Measurements from ENCODE around the gene APBB1.

The APBB1 gene

DNA sequence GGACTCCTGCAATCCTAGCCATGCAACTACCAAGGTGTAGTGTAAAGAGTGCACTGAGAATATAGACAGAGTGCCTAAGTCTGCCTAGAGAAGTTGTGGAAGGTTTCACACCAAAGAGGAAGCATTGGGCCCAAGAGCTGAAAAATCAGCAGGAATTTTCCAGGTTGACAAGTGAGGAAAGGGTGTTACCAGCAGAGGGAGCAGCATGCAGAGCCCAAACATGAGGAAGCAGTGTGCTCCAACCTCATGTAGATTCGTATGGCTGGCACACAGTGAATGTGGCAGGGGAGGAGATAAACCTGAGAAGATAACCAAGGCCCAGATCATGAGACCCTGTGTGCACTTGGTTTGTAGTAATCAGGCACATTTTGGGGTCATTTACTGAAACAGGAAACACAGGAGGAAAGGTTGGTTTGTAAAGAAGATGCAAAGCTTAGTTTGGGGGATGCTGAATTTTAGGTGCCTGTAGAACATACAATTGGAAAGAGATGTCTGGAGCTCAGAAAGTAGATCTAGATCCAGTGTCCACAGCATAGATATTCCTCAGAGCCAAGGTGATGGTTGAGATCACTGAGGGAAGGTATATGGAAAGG lies 20.2 kb upstream of the APBB1 start:
- DNase-seq (ENCODE audit: low read depth, low spot score), result peak; percentile 40
- H3K4me3 ChIP-seq (ENCODE audit: low read depth, low read length), result no peak overlapping the region
- in situ Hi-C loops (cut with HindIII; ENCODE audit: low sequenced_read_pairs), result no loop called here
- TF ChIP-seq, protein P1, sequence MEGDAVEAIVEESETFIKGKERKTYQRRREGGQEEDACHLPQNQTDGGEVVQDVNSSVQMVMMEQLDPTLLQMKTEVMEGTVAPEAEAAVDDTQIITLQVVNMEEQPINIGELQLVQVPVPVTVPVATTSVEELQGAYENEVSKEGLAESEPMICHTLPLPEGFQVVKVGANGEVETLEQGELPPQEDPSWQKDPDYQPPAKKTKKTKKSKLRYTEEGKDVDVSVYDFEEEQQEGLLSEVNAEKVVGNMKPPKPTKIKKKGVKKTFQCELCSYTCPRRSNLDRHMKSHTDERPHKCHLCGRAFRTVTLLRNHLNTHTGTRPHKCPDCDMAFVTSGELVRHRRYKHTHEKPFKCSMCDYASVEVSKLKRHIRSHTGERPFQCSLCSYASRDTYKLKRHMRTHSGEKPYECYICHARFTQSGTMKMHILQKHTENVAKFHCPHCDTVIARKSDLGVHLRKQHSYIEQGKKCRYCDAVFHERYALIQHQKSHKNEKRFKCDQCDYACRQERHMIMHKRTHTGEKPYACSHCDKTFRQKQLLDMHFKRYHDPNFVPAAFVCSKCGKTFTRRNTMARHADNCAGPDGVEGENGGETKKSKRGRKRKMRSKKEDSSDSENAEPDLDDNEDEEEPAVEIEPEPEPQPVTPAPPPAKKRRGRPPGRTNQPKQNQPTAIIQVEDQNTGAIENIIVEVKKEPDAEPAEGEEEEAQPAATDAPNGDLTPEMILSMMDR (IDR thresholded peaks at IDR 0.05; ENCODE audit: low read depth, low read length), result peak; percentile 79

DNA sequence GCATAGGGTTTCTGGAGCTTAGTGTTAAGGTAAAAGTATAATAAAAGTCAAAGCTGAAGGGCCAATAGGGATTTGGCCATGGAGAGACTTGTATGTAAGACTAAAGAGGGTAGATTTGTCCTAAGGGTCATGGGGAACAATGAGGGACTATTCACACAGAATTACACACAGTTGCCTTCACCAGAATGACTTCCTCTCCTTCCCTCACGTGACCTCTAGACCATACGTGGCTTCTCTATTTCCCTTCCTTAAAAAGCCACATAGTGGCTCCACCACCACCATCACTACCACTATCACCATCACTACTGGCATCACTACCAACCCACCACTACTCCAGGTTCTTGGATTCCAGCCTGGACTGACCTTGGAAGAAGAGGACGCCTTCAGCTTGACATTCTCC lies 19.1 kb upstream of the APBB1 start:
- DNase-seq (ENCODE audit: low read depth, low spot score), result no peak
- H3K4me3 ChIP-seq (ENCODE audit: low read depth, low read length), result no peak overlapping the region
- in situ Hi-C loops (cut with HindIII; ENCODE audit: low sequenced_read_pairs), result no loop called here
- TF ChIP-seq, protein P1 (IDR thresholded peaks at IDR 0.05; ENCODE audit: low read depth, low read length), result no peak

DNA sequence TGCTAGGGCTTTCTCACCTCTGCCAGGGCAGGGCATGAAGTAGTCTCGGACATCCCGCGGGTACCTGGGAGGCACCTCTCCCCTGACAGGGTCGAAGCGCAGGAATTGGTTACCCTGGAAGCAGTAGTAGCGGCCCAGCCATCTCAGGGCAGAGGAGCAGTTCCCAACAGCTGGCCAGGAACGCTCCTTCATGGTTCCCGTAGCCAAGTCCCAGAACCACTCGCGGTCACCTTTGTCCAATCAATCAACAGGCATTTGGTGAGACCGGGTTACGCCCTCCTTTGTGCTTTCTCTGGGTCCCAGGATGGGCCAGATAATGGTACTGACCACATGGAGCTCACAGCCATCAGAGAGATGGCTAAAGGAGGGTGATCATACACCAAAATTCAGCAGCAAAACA lies 18.5 kb upstream of the APBB1 start:
- no peak for DNase-seq (ENCODE audit: low read depth, low spot score)
- in situ Hi-C loops (cut with HindIII; ENCODE audit: low sequenced_read_pairs), result no loop called here
- no peak overlapping the region for H3K4me3 ChIP-seq (ENCODE audit: low read depth, low read length)
- TF ChIP-seq, protein P1 (IDR thresholded peaks at IDR 0.05; ENCODE audit: low read depth, low read length), result no peak

DNA sequence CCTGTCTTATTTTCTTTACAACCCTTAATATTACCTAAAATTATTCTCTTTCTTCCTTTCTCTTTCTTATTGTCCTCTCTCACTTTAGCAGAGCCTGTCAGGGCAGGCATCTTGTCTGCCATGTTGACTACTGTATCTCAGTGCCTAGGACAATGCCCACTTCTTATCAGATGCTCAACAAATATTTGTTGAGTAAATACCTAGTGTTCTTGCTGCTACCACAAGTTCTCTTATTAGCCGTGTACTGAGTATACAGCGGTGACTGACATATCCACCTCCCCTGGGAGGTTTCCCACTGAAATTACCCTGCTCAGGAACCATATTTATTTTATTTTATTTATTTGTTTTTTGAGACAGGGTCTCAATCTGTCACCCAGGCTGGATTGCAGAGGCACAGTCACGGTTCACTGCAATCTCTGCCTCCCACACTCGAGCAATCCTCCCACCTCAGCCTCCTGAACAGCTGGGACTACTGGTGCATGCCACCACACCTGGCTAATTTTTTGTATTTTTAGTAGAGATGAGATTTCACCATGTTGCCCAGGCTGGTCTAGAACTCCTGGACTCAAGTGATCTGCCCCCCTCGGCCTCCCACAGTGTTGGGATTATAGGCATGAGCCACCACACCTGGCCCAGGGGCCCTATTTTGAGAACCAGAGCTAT lies 15.2 kb upstream of the APBB1 start:
- TF ChIP-seq, protein P1 (IDR thresholded peaks at IDR 0.05; ENCODE audit: low read depth, low read length), result no peak
- in situ Hi-C loops (cut with HindIII; ENCODE audit: low sequenced_read_pairs), result no loop called here
- DNase-seq (ENCODE audit: low read depth, low spot score), result no peak
- no peak overlapping the region for H3K4me3 ChIP-seq (ENCODE audit: low read depth, low read length)

DNA sequence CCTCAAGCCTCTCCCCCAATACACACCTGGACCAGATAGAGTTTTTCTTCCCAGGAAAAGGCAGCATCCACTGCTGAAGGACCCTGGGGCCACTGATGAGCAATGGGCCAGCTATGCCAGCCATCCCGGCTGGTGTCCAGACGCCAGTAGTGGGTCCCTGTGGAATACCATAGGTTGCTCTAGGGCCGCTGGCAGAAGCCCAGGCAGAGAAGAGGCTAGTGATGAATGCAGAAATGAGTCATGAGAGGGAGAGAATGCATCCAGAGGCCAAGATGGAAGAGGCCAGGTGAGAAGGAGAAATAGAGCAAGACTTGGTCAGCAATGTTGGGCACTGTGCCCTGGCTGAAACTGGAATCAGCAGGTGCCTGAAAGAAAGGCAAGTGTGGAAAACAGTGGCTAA lies 13.0 kb upstream of the APBB1 start:
- H3K4me3 ChIP-seq (ENCODE audit: low read depth, low read length), result no peak overlapping the region
- DNase-seq (ENCODE audit: low read depth, low spot score), result peak; percentile 50
- in situ Hi-C loops (cut with HindIII; ENCODE audit: low sequenced_read_pairs), result no loop called here
- TF ChIP-seq, protein P1 (IDR thresholded peaks at IDR 0.05; ENCODE audit: low read depth, low read length), result no peak

DNA sequence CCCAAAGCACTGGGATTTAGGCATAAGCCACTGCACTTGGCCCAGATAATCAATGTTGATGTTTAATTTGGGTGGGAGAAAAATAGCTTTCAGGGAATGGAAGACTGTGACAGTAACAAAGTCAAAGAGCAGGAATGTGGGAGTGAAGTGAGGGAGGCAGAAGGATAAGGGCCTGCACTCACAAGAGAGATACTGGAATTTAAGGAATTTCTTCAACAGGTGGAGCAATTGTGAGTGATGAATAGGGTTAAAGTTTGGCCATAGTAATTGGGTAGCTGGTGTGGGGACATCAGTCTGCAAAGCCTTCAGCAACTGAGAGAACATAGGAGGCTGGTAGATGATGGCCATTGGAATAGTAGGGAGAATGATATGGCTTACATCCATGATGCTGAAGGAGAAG lies 8.6 kb upstream of the APBB1 start:
- H3K4me3 ChIP-seq (ENCODE audit: low read depth, low read length), result no peak overlapping the region
- TF ChIP-seq, protein P1 (IDR thresholded peaks at IDR 0.05; ENCODE audit: low read depth, low read length), result no peak
- in situ Hi-C loops (cut with HindIII; ENCODE audit: low sequenced_read_pairs), result no loop called here
- DNase-seq (ENCODE audit: low read depth, low spot score), result no peak

Measured in astrocyte of the spinal cord (primary cell).